IMR-90 (cell line): ENCODE measurements around the gene EHF. TPM values are rescaled to one million over a fixed set of nuclear protein-coding genes. Genes with fewer than 3 reads are reported as not detected.

Experiments used
- ATAC-seq: fragments of 200-7000 bp; cut with Tn5 transposase; 2 replicates; pipeline ENCODE4 v1.9.1; 2020; ENCODE audit warnings: low read depth, mild to moderate bottlenecking, moderate library complexity
- BruUV-seq: library from RNA; stranded (reverse); fragments of 400-500 nt; replicated peaks from 2 replicates; lab custom pipeline; 2021; lab: Mats Ljungman, UMichigan
- CTCF ChIA-PET: fragments of 300-600 bp; formaldehyde crosslinking; extraction: SDS; loops from one replicate; lab custom pipeline; 2021; ENCODE audit warnings: antibody characterized with exemption; lab: Yijun Ruan, JAX
- POLR2A ChIA-PET: fragments of 300-600 bp; sonication (Branson Sonifier 250); formaldehyde crosslinking; loops from one replicate; lab custom pipeline; 2022; ENCODE audit warnings: antibody characterized with exemption; ENCODE audit not compliant: unreplicated experiment; lab: Charles Lee
- DNase-seq: peaks from one replicate; pipeline ENCODE4 v3.0.0; 2013
- H2AFZ ChIP-seq: replicated peaks from 2 replicates; pipeline ENCODE3; 2013; ENCODE audit warnings: low read length, mild to moderate bottlenecking; ENCODE audit not compliant: poor library complexity
- H2AK5ac ChIP-seq: 2 replicates; pipeline ENCODE4 v1.6.1; 2013; ENCODE audit warnings: low read depth, low read length, inconsistent platforms
- H2AK9ac ChIP-seq: replicated peaks from 2 replicates; pipeline ENCODE3; 2013; ENCODE audit warnings: mild to moderate bottlenecking, low read depth, low read length, moderate library complexity; ENCODE audit not compliant: poor library complexity
- H2BK120ac ChIP-seq: 2 replicates; pipeline ENCODE4 v1.6.1; 2013; ENCODE audit warnings: low read depth, low read length, inconsistent platforms
- H2BK15ac ChIP-seq: 3 replicates; pipeline ENCODE4 v1.6.1; 2013; ENCODE audit warnings: low read depth, low read length, inconsistent platforms
- H2BK20ac ChIP-seq: 2 replicates; pipeline ENCODE4 v1.6.1; 2013; ENCODE audit warnings: low read depth, mild to moderate bottlenecking, inconsistent platforms, low read length, moderate library complexity
- H2BK5ac ChIP-seq: 2 replicates; pipeline ENCODE4 v1.6.1; 2013; ENCODE audit warnings: mild to moderate bottlenecking, low read depth, low read length, inconsistent platforms; ENCODE audit not compliant: poor library complexity, severe bottlenecking
- H3K14ac ChIP-seq: replicated peaks from 2 replicates; pipeline ENCODE4 v1.6.1; 2013; ENCODE audit warnings: low read depth, low read length, inconsistent platforms
- H3K18ac ChIP-seq: 2 replicates; pipeline ENCODE4 v1.6.1; 2013; ENCODE audit warnings: low read depth, low read length, control low read depth
- H3K23ac ChIP-seq: 2 replicates; pipeline ENCODE4 v1.6.1; 2013; ENCODE audit warnings: low read depth, low read length, inconsistent platforms
- H3K27ac ChIP-seq: 2 replicates; pipeline ENCODE4 v1.5.1; 2013; ENCODE audit warnings: mild to moderate bottlenecking, control low read depth, low read length; ENCODE audit not compliant: insufficient read depth
- H3K27me3 ChIP-seq: 2 replicates; pipeline ENCODE4 v1.6.1; 2013; ENCODE audit warnings: low read length; ENCODE audit not compliant: control insufficient read depth, insufficient read depth
- H3K36me3 ChIP-seq: 2 replicates; pipeline ENCODE4 v1.6.1; 2013; ENCODE audit warnings: low read length, mixed read lengths; ENCODE audit not compliant: control insufficient read depth, insufficient read depth
- H3K4ac ChIP-seq: 2 replicates; pipeline ENCODE4 v1.6.1; 2013; ENCODE audit warnings: low read depth, low read length, inconsistent platforms
- H3K4me1 ChIP-seq: 2 replicates; pipeline ENCODE4 v1.6.1; 2013; ENCODE audit warnings: low read length, mixed read lengths; ENCODE audit not compliant: control insufficient read depth, insufficient read depth
- H3K4me2 ChIP-seq: 2 replicates; pipeline ENCODE4 v1.6.1; 2013; ENCODE audit warnings: low read depth, mild to moderate bottlenecking, control low read depth, low read length, moderate library complexity
- H3K4me3 ChIP-seq: 2 replicates; pipeline ENCODE4 v1.5.1; 2013; ENCODE audit warnings: low read depth, mild to moderate bottlenecking, control low read depth, low read length, moderate library complexity; ENCODE audit not compliant: insufficient read depth
- H3K56ac ChIP-seq: 2 replicates; pipeline ENCODE4 v1.6.1; 2013; ENCODE audit warnings: low read length, inconsistent platforms; ENCODE audit not compliant: insufficient read depth; ENCODE audit errors: extremely low read depth
- H3K79me1 ChIP-seq, 2 experiments: 2 replicates each; pipeline ENCODE4 v1.6.1; 2013; ENCODE audit warnings: low read length in 2 of 2, inconsistent platforms in 1 of 2, low read depth in 1 of 2
- H3K9ac ChIP-seq: 2 replicates; pipeline ENCODE4 v1.6.1; 2013; ENCODE audit warnings: low read depth, low read length, control low read depth
- H3K9me1 ChIP-seq: 2 replicates; pipeline ENCODE4 v1.6.1; 2013; ENCODE audit warnings: low read length, inconsistent platforms; ENCODE audit not compliant: insufficient read depth
- H3K9me3 ChIP-seq: 2 replicates; pipeline ENCODE4 v1.6.1; 2013; ENCODE audit warnings: low read length; ENCODE audit not compliant: control insufficient read depth, insufficient read depth
- H4K20me1 ChIP-seq: 2 replicates; pipeline ENCODE4 v1.6.1; 2013; ENCODE audit warnings: low read length, inconsistent platforms; ENCODE audit not compliant: insufficient read depth
- H4K5ac ChIP-seq: 2 replicates; pipeline ENCODE4 v1.6.1; 2013; ENCODE audit warnings: mild to moderate bottlenecking, low read depth, low read length, control low read depth
- H4K8ac ChIP-seq, 2 experiments: 2 replicates each; pipeline ENCODE4 v1.6.1; 2013; ENCODE audit warnings: low read depth in 2 of 2, low read length in 2 of 2, control low read depth in 1 of 2, inconsistent platforms in 1 of 2
- H4K91ac ChIP-seq: 2 replicates; pipeline ENCODE4 v1.6.1; 2013; ENCODE audit warnings: low read depth, low read length, inconsistent platforms; ENCODE audit not compliant: insufficient read depth
- BHLHE40 ChIP-seq: fragments of 150-350 bp; IDR thresholded peaks from 2 replicates; pipeline ENCODE4 v1.6.1; 2016; ENCODE audit warnings: mild to moderate bottlenecking, low read depth, low read length
- CEBPB ChIP-seq: IDR thresholded peaks from 2 replicates; pipeline ENCODE4 v1.6.1; 2012; ENCODE audit warnings: low read depth, low read length, improper control_type of control experiment
- CHD1 ChIP-seq: IDR thresholded peaks from 2 replicates; pipeline ENCODE4 v1.6.1; 2012; ENCODE audit warnings: low read depth, low read length, improper control_type of control experiment
- CTCF ChIP-seq: conservative IDR thresholded peaks from 2 replicates; pipeline ENCODE4 v1.5.1; 2012; ENCODE audit warnings: mild to moderate bottlenecking, low read depth, low read length, improper control_type of control experiment
- ELK1 ChIP-seq: fragments of 150-350 bp; IDR thresholded peaks from 2 replicates; pipeline ENCODE4 v1.6.1; 2016; ENCODE audit warnings: low read depth, mild to moderate bottlenecking, low read length, moderate library complexity, borderline replicate concordance
- FOS ChIP-seq: fragments of 150-350 bp; IDR thresholded peaks from 2 replicates; pipeline ENCODE4 v1.6.1; 2016; ENCODE audit warnings: low read depth, low read length
- MAFK ChIP-seq: IDR thresholded peaks from 2 replicates; pipeline ENCODE4 v1.6.1; 2012; ENCODE audit warnings: low read depth, low read length, improper control_type of control experiment
- MAZ ChIP-seq: IDR thresholded peaks from 2 replicates; pipeline ENCODE4 v1.6.1; 2012; ENCODE audit warnings: low read depth, mild to moderate bottlenecking, low read length, improper control_type of control experiment, moderate library complexity, borderline replicate concordance
- MXI1 ChIP-seq: IDR thresholded peaks from 2 replicates; pipeline ENCODE4 v1.6.1; 2012; ENCODE audit warnings: low read depth, mild to moderate bottlenecking, low read length, moderate library complexity, borderline replicate concordance
- NFE2L2 ChIP-seq: fragments of 150-350 bp; IDR thresholded peaks from 2 replicates; pipeline ENCODE4 v1.6.1; 2016; ENCODE audit warnings: low read depth, mild to moderate bottlenecking, low read length
- POLR2A ChIP-seq: IDR thresholded peaks from 2 replicates; pipeline ENCODE4 v1.6.1; 2012; ENCODE audit warnings: mild to moderate bottlenecking, low read depth, low read length
- RAD21 ChIP-seq: IDR thresholded peaks from 2 replicates; pipeline ENCODE4 v1.6.1; 2012; ENCODE audit warnings: low read length, improper control_type of control experiment
- RCOR1 ChIP-seq: IDR thresholded peaks from 2 replicates; pipeline ENCODE4 v1.6.1; 2012; ENCODE audit warnings: mild to moderate bottlenecking, low read length, improper control_type of control experiment; ENCODE audit not compliant: insufficient replicate concordance
- RFX5 ChIP-seq: IDR thresholded peaks from 2 replicates; pipeline ENCODE4 v1.8.0; 2012; ENCODE audit warnings: low read depth, mild to moderate bottlenecking, low read length, moderate library complexity
- SMC3 ChIP-seq: fragments of 150-350 bp; IDR thresholded peaks from 2 replicates; pipeline ENCODE4 v1.6.1; 2016; ENCODE audit warnings: low read depth, mild to moderate bottlenecking, antibody characterized with exemption, low read length, moderate library complexity
- USF2 ChIP-seq: fragments of 150-350 bp; IDR thresholded peaks from 2 replicates; pipeline ENCODE4 v1.6.1; 2017; ENCODE audit warnings: mild to moderate bottlenecking, antibody characterized with exemption, low read length, low read depth
- WGBS, 2 experiments: methylation state at CpG; one replicate each; pipeline versions ENCODE4 v1.1.5 to v1.1.7; 2013; ENCODE audit warnings: missing lambda C conversion rate in 2 of 2; ENCODE audit not compliant: insufficient read length in 1 of 2; ENCODE audit errors: extremely low coverage in 2 of 2; 5-methylcytosine and 5-hydroxymethylcytosine counted together
- dilution Hi-C: fragments of 300-500 bp; cut with HindIII; formaldehyde crosslinking; loops from one replicate; pipeline ENCODE4 v1.14.3; 2018; ENCODE audit warnings: low sequenced_read_pairs; ENCODE audit not compliant: unreplicated experiment
- in situ Hi-C: fragments of 300-500 bp; cut with MboI; formaldehyde crosslinking; loops from 3 replicates; pipeline ENCODE4 v1.14.3; 2019; ENCODE audit warnings: low sequenced_read_pairs, inconsistent platforms, mixed read lengths
- intact Hi-C: fragments of 100-400 bp; cut with micrococcal nuclease; formaldehyde crosslinking; loops from 2 replicates; pipeline ENCODE4 v1.10.0; 2022
- polyA plus RNA-seq, 3 experiments: library from polyadenylated mRNA; depleted of rRNA; stranded (reverse); fragments of >200 nt; gene quantifications; 2 replicates each; pipeline ENCODE4 v1.2.3, GENCODE V29; 2012; ENCODE audit warnings: low replicate concordance in 1 of 3
- total RNA-seq: library from RNA; depleted of rRNA; stranded (reverse); fragments of >200 nt; gene quantifications from 2 replicates; pipeline ENCODE4 v1.2.3, GENCODE V29; 2012

EHF gene
- total and polyA plus RNA-seq, 2 of the 4 experiments (the other 2 are of a cell fraction) = under 0.01 TPM; not detected in 1

GRCh38 chr11:34679681-34680080 lies 58.8 kb downstream of the EHF start:
- in situ Hi-C loops (no loop called here), dilution Hi-C loops (no loop called here), intact Hi-C loops (no loop called here)
- peak overlapping the region; percentile 34 for H2BK5ac ChIP-seq
- ChIA-PET POLR2A (no interaction called here), CTCF (no interaction called here)
- no peak overlapping the region for H3K23ac ChIP-seq
- H4K8ac ChIP-seq = 0 out of 4 replicates have a peak overlapping the region, but pooled peaks of 1 of the 2 experiments have one; percentile 11
- BruUV-seq = no TSS peak
- no peak overlapping the region; the same call in 1 of the 2 replicates for H4K5ac ChIP-seq
- H4K20me1 ChIP-seq = no peaks in the 10 kb centered on the region
- H3K56ac ChIP-seq = no peak overlapping the region
- H3K27ac ChIP-seq = no peak overlapping the region
- H3K4me3 ChIP-seq = no peak overlapping the region
- no peak overlapping the region for H3K4me2 ChIP-seq
- TF ChIP-seq MAFK = no peak
- no peak for TF ChIP-seq CTCF
- TF ChIP-seq RAD21 = no peak
- no peak for TF ChIP-seq USF2
- no peak for TF ChIP-seq RFX5
- TF ChIP-seq NFE2L2 = no peak
- TF ChIP-seq SMC3 = no peak
- no peak for TF ChIP-seq RCOR1
- TF ChIP-seq CEBPB = no peak
- TF ChIP-seq FOS = no peak
- no peak for TF ChIP-seq BHLHE40
- TF ChIP-seq MAZ = no peak
- TF ChIP-seq POLR2A = no peak
- TF ChIP-seq MXI1 = no peak
- TF ChIP-seq ELK1 = no peak
- TF ChIP-seq CHD1 = no peak
- H3K27me3 ChIP-seq = no peaks in the 10 kb centered on the region
- DNase-seq = no peak
- peaks cover 4% of the 10 kb centered on the region for H3K9me1 ChIP-seq
- no peak overlapping the region for H4K91ac ChIP-seq
- H3K14ac ChIP-seq = no peak overlapping the region
- peak overlapping the region; percentile 68 for H2BK20ac ChIP-seq
- no peaks in the 10 kb centered on the region for H3K9me3 ChIP-seq
- H2AFZ ChIP-seq = no peak overlapping the region
- peaks cover 6% of the 10 kb centered on the region; the same call in 1 of the 2 replicates for H3K4me1 ChIP-seq
- no peak overlapping the region for H3K9ac ChIP-seq
- H3K79me1 ChIP-seq = no peaks in the 10 kb centered on the region
- ATAC-seq = no peak
- WGBS, 2 experiments = no CpG with 5 or more reads among the region's 1 CpG
- H2BK120ac ChIP-seq = peak overlapping the region; percentile 38
- H2AK9ac ChIP-seq = no peak overlapping the region
- peak overlapping the region; percentile 42; the same call in 1 of the 2 replicates for H3K18ac ChIP-seq
- H2BK15ac ChIP-seq = peak overlapping the region; percentile 23; the same call in 1 of the 3 replicates
- no peak overlapping the region; the same call in 1 of the 2 replicates for H3K4ac ChIP-seq
- no peaks in the 10 kb centered on the region for H3K36me3 ChIP-seq
- H2AK5ac ChIP-seq = 0 out of 2 replicates have a peak overlapping the region, but pooled peaks have one; percentile 25
